Lower lobe of right lung (tissue), 2 donors: ENCODE data around the gene CHAF1B. TPM values are rescaled to one million over a fixed set of nuclear protein-coding genes. Genes with fewer than 3 reads are reported as not detected.

Experiments
- ATAC-seq, 2 donors: fragments of 200-7000 bp; cut with Tn5 transposase; one replicate each; pipeline ENCODE4 v1.9.1; 2020 to 2022; ENCODE audit warnings: mild to moderate bottlenecking in 2 of 2, moderate library complexity in 2 of 2
- DNase-seq: peaks from one replicate; pipeline ENCODE4 v3.0.0-alpha.2; 2020
- H3K27ac ChIP-seq: fragments of 200-600 bp; one replicate; pipeline ENCODE4 v1.8.0; 2022
- H3K27me3 ChIP-seq: fragments of 200-600 bp; one replicate; pipeline ENCODE4 v1.8.0; 2022; ENCODE audit warnings: low read depth
- H3K36me3 ChIP-seq: fragments of 200-600 bp; one replicate; pipeline ENCODE4 v1.8.0; 2022; ENCODE audit warnings: mild to moderate bottlenecking
- H3K4me1 ChIP-seq: fragments of 200-600 bp; one replicate; pipeline ENCODE4 v1.8.0; 2022
- H3K4me3 ChIP-seq: fragments of 200-600 bp; one replicate; pipeline ENCODE4 v1.8.0; 2022; ENCODE audit warnings: mild to moderate bottlenecking
- H3K9me3 ChIP-seq: fragments of 200-600 bp; one replicate; pipeline ENCODE4 v1.8.0; 2022
- intact Hi-C: fragments of 100-400 bp; cut with DNase I; formaldehyde crosslinking; loops from one replicate; pipeline ENCODE4 v1.11.0; 2022
- total RNA-seq: library from RNA; stranded (reverse); fragmentation: NEBNext Ultra II Directional; extraction: Animal tissue kit (Norgen Biotek cat#: 25700); gene quantifications from one replicate; pipeline ENCODE4 v1.2.1, GENCODE V29; 2021
- TF ChIP-seq, protein P1 (sequence below): fragments of 200-600 bp; IDR thresholded peaks from one replicate; pipeline ENCODE4 v1.8.0; 2022; ENCODE audit warnings: antibody characterized with exemption, mild to moderate bottlenecking
- donor health status: DM: no; HTN: yes; CAD: no; lungs with severe emphysema.

Gene CHAF1B
- total RNA-seq, 1 donor from 2014 or later = 1.8 TPM

DNA sequence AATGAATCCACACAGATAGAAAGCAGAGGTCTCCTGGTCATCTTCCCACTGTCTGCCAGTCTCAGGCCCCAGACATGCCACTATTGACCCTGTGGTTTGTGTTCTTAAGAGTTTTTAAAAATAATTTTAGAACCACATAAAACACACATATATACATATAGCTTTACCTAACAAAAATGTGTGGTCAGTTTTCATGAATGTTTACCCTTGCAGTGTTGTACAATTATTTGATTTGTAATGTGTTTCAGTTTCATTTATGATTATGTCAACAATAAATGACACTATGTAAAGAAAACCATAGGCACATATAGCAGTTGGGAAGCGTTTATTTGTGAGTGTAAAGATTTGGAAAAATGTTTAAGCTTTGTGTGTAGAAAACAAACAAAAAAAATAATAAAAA is 17.1 kb downstream of the CHAF1B start:
- TF ChIP-seq, protein P1, sequence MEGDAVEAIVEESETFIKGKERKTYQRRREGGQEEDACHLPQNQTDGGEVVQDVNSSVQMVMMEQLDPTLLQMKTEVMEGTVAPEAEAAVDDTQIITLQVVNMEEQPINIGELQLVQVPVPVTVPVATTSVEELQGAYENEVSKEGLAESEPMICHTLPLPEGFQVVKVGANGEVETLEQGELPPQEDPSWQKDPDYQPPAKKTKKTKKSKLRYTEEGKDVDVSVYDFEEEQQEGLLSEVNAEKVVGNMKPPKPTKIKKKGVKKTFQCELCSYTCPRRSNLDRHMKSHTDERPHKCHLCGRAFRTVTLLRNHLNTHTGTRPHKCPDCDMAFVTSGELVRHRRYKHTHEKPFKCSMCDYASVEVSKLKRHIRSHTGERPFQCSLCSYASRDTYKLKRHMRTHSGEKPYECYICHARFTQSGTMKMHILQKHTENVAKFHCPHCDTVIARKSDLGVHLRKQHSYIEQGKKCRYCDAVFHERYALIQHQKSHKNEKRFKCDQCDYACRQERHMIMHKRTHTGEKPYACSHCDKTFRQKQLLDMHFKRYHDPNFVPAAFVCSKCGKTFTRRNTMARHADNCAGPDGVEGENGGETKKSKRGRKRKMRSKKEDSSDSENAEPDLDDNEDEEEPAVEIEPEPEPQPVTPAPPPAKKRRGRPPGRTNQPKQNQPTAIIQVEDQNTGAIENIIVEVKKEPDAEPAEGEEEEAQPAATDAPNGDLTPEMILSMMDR = no peak
- Histone ChIP-seq H3K27ac (no peak overlapping the region), H3K27me3 (no peaks in the 10 kb centered on the region), H3K4me3 (no peak overlapping the region), H3K36me3 (peaks cover 6% of the 10 kb centered on the region), H3K4me1 (no peaks in the 10 kb centered on the region), H3K9me3 (no peaks in the 10 kb centered on the region)
- ATAC-seq (no peak), DNase-seq (no peak)
- intact Hi-C loops = no loop called here

DNA sequence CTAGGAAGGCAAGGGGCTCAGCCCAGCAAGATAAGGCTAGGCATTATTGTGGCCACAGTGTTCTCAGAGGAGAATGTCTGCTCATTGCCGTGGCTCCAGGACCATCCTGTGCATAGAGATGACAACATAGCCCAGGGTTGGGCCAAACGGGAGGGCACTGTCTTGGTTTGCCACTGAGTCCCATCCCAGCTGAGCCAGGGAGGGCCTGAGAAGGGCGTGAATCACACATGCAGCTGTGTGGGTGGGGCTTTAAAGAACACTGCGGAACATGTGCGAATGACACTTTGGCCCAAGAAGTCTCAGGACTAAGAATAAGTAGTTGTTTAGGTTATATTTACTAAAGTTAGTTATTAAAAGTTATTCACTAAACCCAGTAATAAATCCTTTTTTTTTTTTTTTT is 18.5 kb downstream of the CHAF1B start:
- Histone ChIP-seq H3K36me3 (peaks cover 6% of the 10 kb centered on the region), H3K9me3 (no peaks in the 10 kb centered on the region), H3K27ac (no peak overlapping the region), H3K27me3 (no peaks in the 10 kb centered on the region), H3K4me1 (no peaks in the 10 kb centered on the region), H3K4me3 (no peak overlapping the region)
- intact Hi-C loops = no loop called here
- ATAC-seq (no peak), DNase-seq (no peak)
- TF ChIP-seq, protein P1 = no peak

DNA sequence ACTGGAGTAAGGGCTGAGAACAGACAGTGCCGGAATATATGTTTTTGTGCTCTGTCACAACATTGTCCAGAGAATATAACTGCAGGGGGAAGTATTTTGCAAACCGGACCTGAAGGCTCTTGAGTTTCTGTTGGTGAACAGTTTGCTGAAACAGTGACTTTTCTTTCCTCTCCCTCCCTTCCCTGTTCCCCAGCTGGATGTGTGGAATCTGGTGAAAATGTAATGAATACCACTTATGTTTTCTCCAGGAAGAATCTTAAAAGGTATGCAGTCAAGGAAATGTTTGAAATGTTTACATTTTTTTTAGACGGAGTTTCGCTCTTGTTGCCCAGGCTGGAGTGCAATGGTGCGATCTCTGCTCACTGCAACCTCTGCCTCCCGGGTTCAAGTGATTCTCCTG is 23.4 kb downstream of the CHAF1B start:
- Histone ChIP-seq H3K4me1 (no peaks in the 10 kb centered on the region), H3K27ac (no peak overlapping the region), H3K27me3 (no peaks in the 10 kb centered on the region), H3K9me3 (no peaks in the 10 kb centered on the region), H3K36me3 (no peaks in the 10 kb centered on the region), H3K4me3 (no peak overlapping the region)
- TF ChIP-seq, protein P1 = no peak
- intact Hi-C loops = no loop called here
- DNase-seq (no peak), ATAC-seq (no peak)

DNA sequence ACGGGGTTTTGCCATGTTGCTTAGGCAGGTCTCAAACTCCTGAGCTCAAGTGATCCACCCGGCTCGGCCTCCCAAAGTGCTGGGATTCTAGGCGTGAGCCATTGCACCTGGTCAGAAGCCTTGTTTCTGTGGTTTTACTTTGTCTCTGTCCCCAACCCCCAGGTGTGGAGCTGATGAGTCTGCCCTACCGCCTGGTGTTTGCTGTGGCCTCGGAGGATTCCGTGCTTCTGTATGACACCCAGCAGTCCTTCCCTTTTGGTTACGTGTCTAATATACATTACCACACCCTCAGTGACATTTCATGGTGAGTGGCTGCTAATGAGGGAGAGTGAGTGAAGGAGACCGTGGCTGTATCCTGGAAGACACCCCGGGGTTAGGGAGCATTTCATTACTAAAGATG is 26.1 kb downstream of the CHAF1B start:
- Histone ChIP-seq H3K4me3 (no peak overlapping the region), H3K9me3 (no peaks in the 10 kb centered on the region), H3K27me3 (no peaks in the 10 kb centered on the region), H3K4me1 (no peaks in the 10 kb centered on the region), H3K27ac (no peak overlapping the region), H3K36me3 (peaks cover 5% of the 10 kb centered on the region)
- DNase-seq (no peak), ATAC-seq (no peak)
- intact Hi-C loops = no loop called here
- TF ChIP-seq, protein P1 = no peak

DNA sequence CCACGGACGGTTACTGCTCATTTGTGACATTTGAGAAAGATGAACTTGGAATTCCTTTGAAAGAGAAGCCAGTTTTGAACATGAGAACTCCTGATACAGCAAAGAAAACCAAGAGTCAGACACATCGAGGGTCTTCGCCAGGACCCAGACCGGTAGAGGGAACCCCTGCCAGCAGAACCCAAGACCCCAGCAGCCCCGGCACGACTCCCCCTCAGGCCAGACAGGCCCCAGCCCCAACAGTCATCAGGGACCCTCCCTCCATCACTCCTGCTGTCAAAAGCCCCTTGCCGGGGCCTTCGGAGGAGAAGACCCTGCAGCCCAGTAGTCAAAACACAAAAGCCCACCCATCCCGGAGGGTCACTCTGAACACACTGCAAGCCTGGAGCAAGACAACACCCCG is 27.7 kb downstream of the CHAF1B start:
- H3K4me3 ChIP-seq = no peak overlapping the region
- intact Hi-C loops = no loop called here
- H3K4me1 ChIP-seq = no peaks in the 10 kb centered on the region
- no peaks in the 10 kb centered on the region for H3K9me3 ChIP-seq
- no peak overlapping the region for H3K27ac ChIP-seq
- peaks cover 7% of the 10 kb centered on the region for H3K36me3 ChIP-seq
- ATAC-seq (no peak), DNase-seq (no peak)
- H3K27me3 ChIP-seq = no peaks in the 10 kb centered on the region
- TF ChIP-seq, protein P1 = no peak

DNA sequence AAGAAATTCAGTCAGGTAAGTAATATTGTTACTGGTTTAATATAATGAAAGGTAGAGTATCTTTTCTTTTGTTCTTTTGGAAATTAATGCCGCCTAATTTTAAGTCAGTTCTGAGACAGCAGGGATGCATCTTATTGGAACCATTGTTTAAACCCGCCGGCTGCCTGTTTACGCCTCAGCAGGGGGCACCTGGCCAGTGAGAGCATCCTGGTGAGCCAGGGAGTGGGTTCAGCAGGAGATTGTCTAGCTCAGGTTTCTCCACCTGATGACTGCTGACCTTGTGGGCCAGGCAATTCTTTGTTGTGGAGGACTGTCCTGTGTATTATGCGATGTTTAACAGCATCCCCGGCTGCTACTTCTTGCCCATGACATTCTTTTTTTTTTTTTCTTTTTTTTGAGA is 30.2 kb downstream of the CHAF1B start:
- Histone ChIP-seq H3K27ac (no peak overlapping the region), H3K27me3 (no peaks in the 10 kb centered on the region), H3K36me3 (peaks cover 7% of the 10 kb centered on the region), H3K9me3 (no peaks in the 10 kb centered on the region), H3K4me3 (no peak overlapping the region), H3K4me1 (peaks cover 4% of the 10 kb centered on the region)
- DNase-seq (no peak), ATAC-seq (no peak)
- intact Hi-C loops = no loop called here
- TF ChIP-seq, protein P1 = no peak
